ENCODE data around the gene MRPL45. TPM values are rescaled to one million over a fixed set of nuclear protein-coding genes. Genes with fewer than 3 reads are reported as not detected.

Gene MRPL45
- total and polyA plus RNA-seq, 9 of the 15 experiments (the other 6 are each of a cell fraction or from before 2014, with no cell fraction given): 48.4 to 228 (median 76.8) TPM

GRCh38 chr17:38350035-38350434 is 53.1 kb downstream of the MRPL45 start:
- no peak overlapping the region for H3K4me3 ChIP-seq
- WGBS (ENCODE audit: insufficient coverage, low coverage, missing lambda C conversion rate): 95% methylated on average over 2 of the region's 2 CpGs
- POLR2A ChIA-PET: interaction anchor here (0.8 to 2.0 kb wide), 3 partner anchors 15 to 64 kb away, joined by 3 to 8 read pairs (median 3); no protein-coding TSS in a partner anchor

More at GRCh38 chr17:38350035-38350434, 53.1 kb downstream of the MRPL45 start:
- Histone ChIP-seq H3K9me1 (ENCODE audit: control insufficient read depth, insufficient read depth, low read length) (no peaks in the 10 kb centered on the region), H3K9me3 (replicated peaks; ENCODE audit: control insufficient read depth, insufficient read depth, low read depth, low read length) (no peaks in the 10 kb centered on the region), H3K79me2 (ENCODE audit: control insufficient read depth, insufficient read depth, low read length) (peaks cover 16% of the 10 kb centered on the region), H3K9ac (ENCODE audit: insufficient read depth in 1 of 2, low read depth in 2 of 2, low read length in 2 of 2) (no peak overlapping the region; a peak in 1 of 4 replicates), H3K27ac (ENCODE audit: extremely low read depth, low read depth, low read length) (no peak overlapping the region), H3K36me3 (ENCODE audit: control insufficient read depth, insufficient read depth, low read length) (no peaks in the 10 kb centered on the region), H3K4me2 (ENCODE audit: insufficient read depth, low read length) (0 out of 2 replicates have a peak overlapping the region, but pooled peaks have one; percentile 88), H2AFZ (ENCODE audit: low read depth, low read length) (no peak overlapping the region), H4K20me1 (replicated peaks; ENCODE audit: control insufficient read depth, insufficient read depth, low read length) (peaks cover 5% of the 10 kb centered on the region; the same call in 1 of the 2 replicates), H3K27me3 (ENCODE audit: control insufficient read depth in 2 of 2, insufficient read depth in 2 of 2, low read length in 2 of 2) (peaks cover 0 to 6% of the 10 kb centered on the region in 2 experiments; a peak in 1 of 5 replicates), H3K4me1 (replicated peaks in 1 of 2; ENCODE audit: control insufficient read depth in 2 of 2, insufficient read depth in 2 of 2, low read length in 2 of 2) (peaks cover 22 to 23% of the 10 kb centered on the region in 2 experiments; a peak in 4 of 5 replicates)
- no peak for TF ChIP-seq SETDB1 (IDR thresholded peaks at IDR 0.05; ENCODE audit: low read length)
- no peak for TF ChIP-seq TCF7L2 (IDR thresholded peaks at IDR 0.05; ENCODE audit: low read depth, low read length)
- TF ChIP-seq, protein P1, sequence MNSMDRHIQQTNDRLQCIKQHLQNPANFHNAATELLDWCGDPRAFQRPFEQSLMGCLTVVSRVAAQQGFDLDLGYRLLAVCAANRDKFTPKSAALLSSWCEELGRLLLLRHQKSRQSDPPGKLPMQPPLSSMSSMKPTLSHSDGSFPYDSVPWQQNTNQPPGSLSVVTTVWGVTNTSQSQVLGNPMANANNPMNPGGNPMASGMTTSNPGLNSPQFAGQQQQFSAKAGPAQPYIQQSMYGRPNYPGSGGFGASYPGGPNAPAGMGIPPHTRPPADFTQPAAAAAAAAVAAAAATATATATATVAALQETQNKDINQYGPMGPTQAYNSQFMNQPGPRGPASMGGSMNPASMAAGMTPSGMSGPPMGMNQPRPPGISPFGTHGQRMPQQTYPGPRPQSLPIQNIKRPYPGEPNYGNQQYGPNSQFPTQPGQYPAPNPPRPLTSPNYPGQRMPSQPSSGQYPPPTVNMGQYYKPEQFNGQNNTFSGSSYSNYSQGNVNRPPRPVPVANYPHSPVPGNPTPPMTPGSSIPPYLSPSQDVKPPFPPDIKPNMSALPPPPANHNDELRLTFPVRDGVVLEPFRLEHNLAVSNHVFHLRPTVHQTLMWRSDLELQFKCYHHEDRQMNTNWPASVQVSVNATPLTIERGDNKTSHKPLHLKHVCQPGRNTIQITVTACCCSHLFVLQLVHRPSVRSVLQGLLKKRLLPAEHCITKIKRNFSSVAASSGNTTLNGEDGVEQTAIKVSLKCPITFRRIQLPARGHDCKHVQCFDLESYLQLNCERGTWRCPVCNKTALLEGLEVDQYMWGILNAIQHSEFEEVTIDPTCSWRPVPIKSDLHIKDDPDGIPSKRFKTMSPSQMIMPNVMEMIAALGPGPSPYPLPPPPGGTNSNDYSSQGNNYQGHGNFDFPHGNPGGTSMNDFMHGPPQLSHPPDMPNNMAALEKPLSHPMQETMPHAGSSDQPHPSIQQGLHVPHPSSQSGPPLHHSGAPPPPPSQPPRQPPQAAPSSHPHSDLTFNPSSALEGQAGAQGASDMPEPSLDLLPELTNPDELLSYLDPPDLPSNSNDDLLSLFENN (IDR thresholded peaks at IDR 0.05; ENCODE audit: low read depth in 2 of 2, low read length in 2 of 2): no peak
- TF ChIP-seq CBFB (CRISPR knock-in tag; IDR thresholded peaks at IDR 0.05): no peak
- TF ChIP-seq TARDBP (IDR thresholded peaks at IDR 0.05): no peak
- no peak for TF ChIP-seq ZNF232 (CRISPR knock-in tag; IDR thresholded peaks at IDR 0.05)
- TF ChIP-seq KAT8 (IDR thresholded peaks at IDR 0.05; ENCODE audit: low read depth): no peak
- in situ Hi-C loops (cut with MboI) (no loop called here), intact Hi-C loops (cut with micrococcal nuclease) (loop anchor here (5.0 kb wide), 1 partner anchor 317 kb away; no protein-coding TSS in a partner anchor)
- ATAC-seq: no peak
- no TSS peak for BruUV-seq (replicated peaks)
- DNase-seq (ENCODE audit: extremely low read depth in 1 of 4, low spot score in 3 of 4): no peak
- CTCF ChIA-PET (ENCODE audit: low intra/inter-chr PET ratio): interaction anchor here (3.8 kb wide), 1 partner anchor 65 kb away, joined by 42 read pairs; no protein-coding TSS in a partner anchor
- no peak for FAIRE-seq

Data from K562 (cell line).